ENCODE measurements around the gene PALD1. TPM values are rescaled to one million over a fixed set of nuclear protein-coding genes. Genes with fewer than 3 reads are reported as not detected.
"Not testable (repeated sequence)": the region's sequence is repeated elsewhere in the genome, so short reads cannot be mapped to it uniquely, and the experiment has no call there.

The PALD1 gene
- total RNA-seq, 1 donor from 2014 or later: 1.2 TPM

- no peak overlapping the region for H3K27ac Mint-ChIP-seq
- no peaks in the 10 kb centered on the region for H3K9me3 Mint-ChIP-seq (ENCODE audit: low read depth)
- TF ChIP-seq CTCF (IDR thresholded peaks at IDR 0.05; ENCODE audit: unreplicated experiment): no peak
- H3K36me3 Mint-ChIP-seq (ENCODE audit: insufficient read depth): no peaks in the 10 kb centered on the region
- DNase-seq (ENCODE audit: low spot score, unreplicated experiment): no peak
- no peaks in the 10 kb centered on the region for H3K4me1 Mint-ChIP-seq (ENCODE audit: low read depth)
- peaks cover 60% of the 10 kb centered on the region for H3K27me3 Mint-ChIP-seq
- H3K4me3 Mint-ChIP-seq (ENCODE audit: low read depth): peak overlapping the region; percentile 14
These were observed 1.8 kb downstream of the PALD1 start for GRCh38 chr10:70480239-70480861.

GRCh38 chr10:70481105-70481504 lies 2.5 kb downstream of the PALD1 start:
- Mint-ChIP-seq H3K4me3 (ENCODE audit: low read depth) (no peak overlapping the region), H3K27ac (peak overlapping the region; percentile 50)

GRCh38 chr10:70481831-70482530 lies 3.4 kb downstream of the PALD1 start:
- no peak for DNase-seq (ENCODE audit: low spot score, unreplicated experiment)
- no peak overlapping the region for H3K27ac Mint-ChIP-seq
- H3K27me3 Mint-ChIP-seq: peaks cover 43% of the 10 kb centered on the region
- no peaks in the 10 kb centered on the region for H3K4me1 Mint-ChIP-seq (ENCODE audit: low read depth)
- no peaks in the 10 kb centered on the region for H3K9me3 Mint-ChIP-seq (ENCODE audit: low read depth)
- no peak for TF ChIP-seq CTCF (IDR thresholded peaks at IDR 0.05; ENCODE audit: unreplicated experiment)
- no peak overlapping the region for H3K4me3 Mint-ChIP-seq (ENCODE audit: low read depth)
- H3K36me3 Mint-ChIP-seq (ENCODE audit: insufficient read depth): no peaks in the 10 kb centered on the region

More at GRCh38 chr10:70481105-70481504, 2.5 kb downstream of the PALD1 start:
- no peak for DNase-seq (ENCODE audit: low spot score, unreplicated experiment)
- Mint-ChIP-seq H3K27me3 (peaks cover 52% of the 10 kb centered on the region), H3K4me1 (ENCODE audit: low read depth) (no peaks in the 10 kb centered on the region), H3K9me3 (ENCODE audit: low read depth) (no peaks in the 10 kb centered on the region), H3K36me3 (ENCODE audit: insufficient read depth) (no peaks in the 10 kb centered on the region)
- TF ChIP-seq CTCF (IDR thresholded peaks at IDR 0.05; ENCODE audit: unreplicated experiment): no peak

GRCh38 chr10:70482982-70483760 lies 4.6 kb downstream of the PALD1 start:
- no peaks in the 10 kb centered on the region for H3K36me3 Mint-ChIP-seq (ENCODE audit: insufficient read depth)

GRCh38 chr10:70483872-70484271 lies 5.3 kb downstream of the PALD1 start:
- not testable (repeated sequence) for H3K9me3 Mint-ChIP-seq (ENCODE audit: low read depth); H3K36me3 Mint-ChIP-seq (ENCODE audit: insufficient read depth); DNase-seq (ENCODE audit: low spot score, unreplicated experiment); H3K4me3 Mint-ChIP-seq (ENCODE audit: low read depth); H3K27ac Mint-ChIP-seq; H3K4me1 Mint-ChIP-seq (ENCODE audit: low read depth)
- H3K27me3 Mint-ChIP-seq: peaks cover 35% of the 10 kb centered on the region

More at GRCh38 chr10:70482982-70483760, 4.6 kb downstream of the PALD1 start:
- Mint-ChIP-seq H3K9me3 (ENCODE audit: low read depth) (no peaks in the 10 kb centered on the region), H3K4me3 (ENCODE audit: low read depth) (no peak overlapping the region), H3K27ac (peak overlapping the region; percentile 10), H3K4me1 (ENCODE audit: low read depth) (no peaks in the 10 kb centered on the region), H3K27me3 (peaks cover 35% of the 10 kb centered on the region)
- no peak for TF ChIP-seq CTCF (IDR thresholded peaks at IDR 0.05; ENCODE audit: unreplicated experiment)
- no peak for DNase-seq (ENCODE audit: low spot score, unreplicated experiment)
